Panc1 (cell line): ENCODE measurements around the gene UQCR11. TPM values are rescaled to one million over a fixed set of nuclear protein-coding genes. Genes with fewer than 3 reads are reported as not detected.

Experiments
- ATAC-seq: fragments of 200-7000 bp; cut with Tn5 transposase; 2 replicates; pipeline ENCODE4 v1.9.1; 2020; ENCODE audit warnings: mild to moderate bottlenecking, moderate library complexity
- BruUV-seq: library from RNA; stranded (reverse); fragments of 400-500 nt; replicated peaks from 2 replicates; lab custom pipeline; 2021; lab: Mats Ljungman, UMichigan
- CTCF ChIA-PET: fragments of 300-600 bp; sonication (Branson Sonifier 250); formaldehyde crosslinking; loops from one replicate; lab custom pipeline; 2022; ENCODE audit warnings: antibody characterized with exemption; lab: Charles Lee
- POLR2A ChIA-PET: fragments of 300-600 bp; sonication (Branson Sonifier 250); formaldehyde crosslinking; loops from one replicate; lab custom pipeline; 2022; ENCODE audit warnings: antibody characterized with exemption; lab: Charles Lee
- DNase-seq: peaks from one replicate; pipeline ENCODE4 v3.0.0-alpha.2; 2010; ENCODE audit warnings: low read depth, low spot score
- H3K27ac ChIP-seq: 2 replicates; pipeline ENCODE4 v1.5.1; 2011; ENCODE audit warnings: mild to moderate bottlenecking, low read length, inconsistent platforms
- H3K27me3 ChIP-seq: fragments of 200-500 bp; sonication (Bioruptor generic); 2 replicates; pipeline ENCODE4 v1.6.0; 2014; ENCODE audit warnings: low read length, inconsistent platforms; ENCODE audit not compliant: control insufficient read depth, insufficient read depth
- H3K36me3 ChIP-seq: fragments of 200-500 bp; sonication (Bioruptor generic); 2 replicates; pipeline ENCODE4 v1.5.1; 2014; ENCODE audit warnings: inconsistent platforms, mild to moderate bottlenecking, low read length, moderate library complexity; ENCODE audit not compliant: control insufficient read depth, insufficient read depth
- H3K4me1 ChIP-seq: 2 replicates; pipeline ENCODE4 v1.5.1; 2011; ENCODE audit warnings: inconsistent platforms, mild to moderate bottlenecking, low read length, moderate library complexity; ENCODE audit not compliant: control insufficient read depth, insufficient read depth
- H3K4me3 ChIP-seq, 2 experiments: 2 replicates each; pipeline ENCODE4 v1.5.1; 2011 to 2012; ENCODE audit warnings: low read depth in 2 of 2, low read length in 2 of 2, mild to moderate bottlenecking in 2 of 2, inconsistent platforms in 1 of 2, moderate library complexity in 1 of 2
- H3K9me3 ChIP-seq: fragments of 200-500 bp; sonication (Bioruptor generic); 2 replicates; pipeline ENCODE4 v1.5.1; 2014; ENCODE audit warnings: low read depth, mild to moderate bottlenecking, inconsistent platforms, low read length, moderate library complexity; ENCODE audit not compliant: control insufficient read depth, insufficient read depth
- POLR2AphosphoS5 ChIP-seq: IDR thresholded peaks from 2 replicates; pipeline ENCODE4 v1.6.1; 2012; ENCODE audit warnings: mild to moderate bottlenecking, low read depth, low read length, moderate library complexity
- SIN3A ChIP-seq: IDR thresholded peaks from 2 replicates; pipeline ENCODE4 v1.6.1; 2012; ENCODE audit warnings: low read depth, mild to moderate bottlenecking, low read length, moderate library complexity, borderline replicate concordance; ENCODE audit not compliant: insufficient read depth
- TCF7L2 ChIP-seq: IDR thresholded peaks from 2 replicates; pipeline ENCODE4 v1.6.1; 2011; ENCODE audit warnings: mild to moderate bottlenecking, low read depth, low read length, inconsistent platforms
- in situ Hi-C: cut with HindIII; loops from 2 replicates; pipeline ENCODE4 v1.10.0; 2016; ENCODE audit warnings: low sequenced_read_pairs, low pct_unique_long_range_greater_than_20kb
- intact Hi-C: fragments of 100-400 bp; cut with micrococcal nuclease; formaldehyde crosslinking; loops from one replicate; pipeline ENCODE4 v1.10.0; 2022; ENCODE audit not compliant: unreplicated experiment
- total RNA-seq: library from RNA; stranded (reverse); gene quantifications from one replicate; pipeline ENCODE4 v1.2.1, GENCODE V29; 2021; ENCODE audit not compliant: unreplicated experiment
- TF ChIP-seq, protein P1 (sequence below): fragments of 450-650 bp; IDR thresholded peaks from 2 replicates; pipeline ENCODE4 v1.5.1; 2017; ENCODE audit warnings: mild to moderate bottlenecking
- TF ChIP-seq, protein P2 (sequence below), 2 experiments: IDR thresholded peaks; 2 replicates each; pipeline ENCODE4 v1.6.1; 2011 to 2012; ENCODE audit warnings: low read depth in 2 of 2, control low read depth in 1 of 2, low read length in 1 of 2, mild to moderate bottlenecking in 1 of 2, moderate library complexity in 1 of 2; ENCODE audit not compliant: insufficient read depth in 1 of 2

The UQCR11 gene
- total RNA-seq, 1 experiment from 2014 or later: 300 TPM

DNA sequence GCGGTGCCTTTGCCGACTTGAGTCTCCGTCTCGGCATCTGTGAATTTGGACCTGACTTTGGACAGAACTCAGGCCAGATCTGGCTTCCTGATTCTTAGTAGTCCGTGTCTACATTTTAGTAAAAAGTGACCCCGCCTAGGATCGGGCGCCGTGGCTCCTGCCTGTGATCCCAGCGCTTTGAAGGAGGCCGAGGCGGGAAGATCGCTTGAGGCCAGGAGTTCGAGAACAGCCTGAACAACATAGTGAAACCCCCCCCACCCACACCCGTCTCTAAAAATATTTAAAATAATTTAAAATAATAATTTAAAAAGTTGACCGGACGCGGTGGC, 48.0 kb upstream of the UQCR11 start:
- CTCF ChIA-PET: no interaction called here
- POLR2A ChIA-PET: no interaction called here
- peak overlapping the region; percentile 89 for H3K27ac ChIP-seq
- H3K4me1 ChIP-seq: peaks cover 5% of the 10 kb centered on the region
- no peaks in the 10 kb centered on the region for H3K36me3 ChIP-seq
- intact Hi-C loops: no loop called here
- H3K4me3 ChIP-seq: peak overlapping the region; percentile 52 to 68
- in situ Hi-C loops: no loop called here
- H3K27me3 ChIP-seq: no peaks in the 10 kb centered on the region
- no peaks in the 10 kb centered on the region for H3K9me3 ChIP-seq
- TF ChIP-seq TCF7L2 (peak; percentile 42; the same call in 1 of the 2 replicates), SIN3A (no peak)
- no peak; the same call in 1 of the 2 replicates for ATAC-seq
- BruUV-seq: TSS peak; percentile 85
- DNase-seq: no peak

DNA sequence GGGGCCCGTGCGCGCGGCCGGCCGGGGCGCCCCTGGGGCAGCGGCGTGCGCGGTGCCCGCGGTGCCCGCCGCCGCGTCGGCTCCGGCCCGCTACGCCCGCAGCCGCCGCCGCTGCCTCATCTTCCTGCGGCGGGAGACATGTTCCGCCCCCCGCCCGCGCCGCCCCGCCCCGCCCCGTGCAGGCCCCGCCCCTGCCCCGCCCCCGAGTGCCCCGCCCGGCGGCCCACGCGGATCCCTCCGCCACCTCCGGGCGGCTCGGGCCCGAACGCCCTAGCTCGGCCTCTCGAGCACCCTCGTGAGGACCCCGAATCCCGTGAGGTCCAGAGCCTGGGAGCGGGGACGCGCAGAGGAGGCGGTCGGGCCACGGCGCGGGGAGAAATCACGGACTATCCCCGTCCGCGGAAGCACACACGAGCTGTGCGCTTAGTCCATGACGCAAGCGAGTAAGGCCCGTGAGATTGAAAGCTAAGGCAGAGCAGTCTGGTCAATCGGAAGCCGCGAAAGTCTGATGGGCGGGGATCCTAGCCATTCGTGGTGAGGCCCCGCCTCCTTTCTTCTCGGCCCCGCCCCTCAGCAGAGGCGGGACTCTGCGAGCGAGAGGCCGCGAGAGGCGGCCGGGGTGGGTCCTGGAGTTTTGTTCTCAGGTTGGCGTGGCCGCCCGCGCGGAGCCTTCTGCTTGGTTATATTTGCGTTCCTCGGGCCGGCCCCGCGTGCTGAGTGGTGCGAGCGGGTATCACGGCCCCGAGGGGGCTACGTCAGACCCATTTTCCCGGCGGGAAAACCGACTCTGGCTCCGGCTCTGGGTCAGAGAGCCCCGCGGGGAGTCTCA, 47.4 kb upstream of the UQCR11 start, which contains the start of gene TCF3:
Gene TCF3 (minus strand): TSS at position 145 of the 829 bp plus-strand sequence. CDS start 2,367 bp downstream, outside the sequence.
- in situ Hi-C loops (no loop called here), intact Hi-C loops (no loop called here)
- BruUV-seq: no TSS peak
- ATAC-seq (peak; percentile 94), DNase-seq (peak; percentile 87)
- Histone ChIP-seq H3K9me3 (no peaks in the 10 kb centered on the region), H3K27ac (peak within 1 kb of the TSS; percentile 89), H3K36me3 (no peaks in the 10 kb centered on the region), H3K4me1 (peaks cover 4% of the 10 kb centered on the region), H3K4me3 (peak within 1 kb of the TSS; percentile 64 to 68), H3K27me3 (no peaks in the 10 kb centered on the region)
- ChIA-PET CTCF (no interaction called here), POLR2A (no interaction called here)
- TF ChIP-seq POLR2AphosphoS5: peak; percentile 80
- peak; percentile 70 for TF ChIP-seq TCF7L2
- TF ChIP-seq, protein P1, sequence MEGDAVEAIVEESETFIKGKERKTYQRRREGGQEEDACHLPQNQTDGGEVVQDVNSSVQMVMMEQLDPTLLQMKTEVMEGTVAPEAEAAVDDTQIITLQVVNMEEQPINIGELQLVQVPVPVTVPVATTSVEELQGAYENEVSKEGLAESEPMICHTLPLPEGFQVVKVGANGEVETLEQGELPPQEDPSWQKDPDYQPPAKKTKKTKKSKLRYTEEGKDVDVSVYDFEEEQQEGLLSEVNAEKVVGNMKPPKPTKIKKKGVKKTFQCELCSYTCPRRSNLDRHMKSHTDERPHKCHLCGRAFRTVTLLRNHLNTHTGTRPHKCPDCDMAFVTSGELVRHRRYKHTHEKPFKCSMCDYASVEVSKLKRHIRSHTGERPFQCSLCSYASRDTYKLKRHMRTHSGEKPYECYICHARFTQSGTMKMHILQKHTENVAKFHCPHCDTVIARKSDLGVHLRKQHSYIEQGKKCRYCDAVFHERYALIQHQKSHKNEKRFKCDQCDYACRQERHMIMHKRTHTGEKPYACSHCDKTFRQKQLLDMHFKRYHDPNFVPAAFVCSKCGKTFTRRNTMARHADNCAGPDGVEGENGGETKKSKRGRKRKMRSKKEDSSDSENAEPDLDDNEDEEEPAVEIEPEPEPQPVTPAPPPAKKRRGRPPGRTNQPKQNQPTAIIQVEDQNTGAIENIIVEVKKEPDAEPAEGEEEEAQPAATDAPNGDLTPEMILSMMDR: no peak
- TF ChIP-seq, protein P2, sequence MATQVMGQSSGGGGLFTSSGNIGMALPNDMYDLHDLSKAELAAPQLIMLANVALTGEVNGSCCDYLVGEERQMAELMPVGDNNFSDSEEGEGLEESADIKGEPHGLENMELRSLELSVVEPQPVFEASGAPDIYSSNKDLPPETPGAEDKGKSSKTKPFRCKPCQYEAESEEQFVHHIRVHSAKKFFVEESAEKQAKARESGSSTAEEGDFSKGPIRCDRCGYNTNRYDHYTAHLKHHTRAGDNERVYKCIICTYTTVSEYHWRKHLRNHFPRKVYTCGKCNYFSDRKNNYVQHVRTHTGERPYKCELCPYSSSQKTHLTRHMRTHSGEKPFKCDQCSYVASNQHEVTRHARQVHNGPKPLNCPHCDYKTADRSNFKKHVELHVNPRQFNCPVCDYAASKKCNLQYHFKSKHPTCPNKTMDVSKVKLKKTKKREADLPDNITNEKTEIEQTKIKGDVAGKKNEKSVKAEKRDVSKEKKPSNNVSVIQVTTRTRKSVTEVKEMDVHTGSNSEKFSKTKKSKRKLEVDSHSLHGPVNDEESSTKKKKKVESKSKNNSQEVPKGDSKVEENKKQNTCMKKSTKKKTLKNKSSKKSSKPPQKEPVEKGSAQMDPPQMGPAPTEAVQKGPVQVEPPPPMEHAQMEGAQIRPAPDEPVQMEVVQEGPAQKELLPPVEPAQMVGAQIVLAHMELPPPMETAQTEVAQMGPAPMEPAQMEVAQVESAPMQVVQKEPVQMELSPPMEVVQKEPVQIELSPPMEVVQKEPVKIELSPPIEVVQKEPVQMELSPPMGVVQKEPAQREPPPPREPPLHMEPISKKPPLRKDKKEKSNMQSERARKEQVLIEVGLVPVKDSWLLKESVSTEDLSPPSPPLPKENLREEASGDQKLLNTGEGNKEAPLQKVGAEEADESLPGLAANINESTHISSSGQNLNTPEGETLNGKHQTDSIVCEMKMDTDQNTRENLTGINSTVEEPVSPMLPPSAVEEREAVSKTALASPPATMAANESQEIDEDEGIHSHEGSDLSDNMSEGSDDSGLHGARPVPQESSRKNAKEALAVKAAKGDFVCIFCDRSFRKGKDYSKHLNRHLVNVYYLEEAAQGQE (IDR thresholded peaks at IDR 0.05; ENCODE audit: insufficient read depth in 1 of 2, low read depth in 2 of 2, low read length in 1 of 2): no peak
- TF ChIP-seq SIN3A: peak; percentile 65; the same call in 1 of the 2 replicates
